DMS79 (cell line): ENCODE measurements around the gene IL17C.
A peak's percentile ranks its signal among the peaks of the same experiment; 100 is the strongest.

ENCODE experiments used
- DNase-seq: peaks from one replicate; lab custom pipeline; 2025; lab: John Stamatoyannopoulos, UW

IL17C gene

DNA sequence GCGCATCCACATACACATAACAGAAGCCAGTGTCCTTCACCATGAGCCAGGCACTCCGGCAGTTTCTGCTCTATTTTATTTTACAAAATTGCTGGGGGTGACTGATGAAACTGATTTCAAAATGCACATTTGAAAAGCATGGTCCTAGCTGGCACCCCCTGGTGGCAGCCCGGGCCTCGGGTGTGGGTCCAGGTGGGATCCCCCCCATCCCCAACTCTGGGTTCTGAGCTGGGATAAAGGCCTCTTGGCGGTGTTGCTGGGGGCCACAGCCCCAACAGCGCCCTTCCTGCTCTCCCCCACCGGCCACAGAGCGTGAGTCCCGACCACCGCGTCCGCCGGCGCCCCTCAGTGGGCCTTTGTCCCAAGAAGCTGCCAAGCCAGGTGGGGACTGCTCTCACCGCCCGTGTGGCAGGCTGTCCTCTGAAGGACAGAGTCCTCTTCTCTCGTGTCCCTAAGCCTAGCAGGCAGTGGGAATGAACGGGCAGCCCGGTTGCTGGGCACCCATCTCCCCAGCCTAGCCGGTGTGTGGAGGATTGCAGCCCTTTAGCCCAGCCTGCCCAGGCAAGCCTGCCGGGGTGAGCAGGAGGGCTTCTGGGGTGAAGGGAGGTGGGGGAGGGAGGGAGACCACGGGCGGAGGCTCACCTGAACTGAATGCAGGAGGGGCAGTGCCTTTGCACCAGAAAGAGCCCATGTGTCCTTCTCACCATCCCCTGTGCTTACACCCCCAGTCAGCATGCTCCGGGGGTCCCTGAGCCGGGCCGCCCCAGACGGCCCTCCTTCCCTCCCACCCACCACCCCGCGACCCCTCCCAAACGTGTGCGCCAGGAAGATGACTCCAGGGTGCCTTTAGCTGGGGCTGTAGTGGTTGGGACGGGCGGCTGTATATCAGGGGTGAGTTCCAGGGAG is 47.0 kb downstream of the IL17C start:
- no peak for DNase-seq

DNA sequence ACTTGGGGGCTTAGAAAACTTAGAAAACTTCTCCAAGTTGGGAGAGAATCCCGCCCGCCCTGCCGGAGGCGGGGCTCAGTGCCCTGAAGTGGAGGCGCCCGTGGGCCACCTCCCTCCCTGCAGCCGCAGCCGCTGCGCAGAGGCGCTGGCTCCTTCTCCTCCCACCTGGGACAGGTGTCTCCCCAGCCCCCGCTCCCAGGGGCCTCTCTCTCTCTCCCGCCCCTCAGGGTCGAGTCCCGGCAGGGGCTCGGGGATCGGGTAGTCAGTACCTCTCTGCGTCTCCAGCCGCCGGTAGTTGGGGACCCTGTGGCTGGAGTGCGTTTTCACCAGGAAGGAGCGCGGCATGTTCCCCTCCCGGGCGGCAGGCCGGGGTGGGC is 47.7 kb downstream of the IL17C start:
- DNase-seq = peak; percentile 22

DNA sequence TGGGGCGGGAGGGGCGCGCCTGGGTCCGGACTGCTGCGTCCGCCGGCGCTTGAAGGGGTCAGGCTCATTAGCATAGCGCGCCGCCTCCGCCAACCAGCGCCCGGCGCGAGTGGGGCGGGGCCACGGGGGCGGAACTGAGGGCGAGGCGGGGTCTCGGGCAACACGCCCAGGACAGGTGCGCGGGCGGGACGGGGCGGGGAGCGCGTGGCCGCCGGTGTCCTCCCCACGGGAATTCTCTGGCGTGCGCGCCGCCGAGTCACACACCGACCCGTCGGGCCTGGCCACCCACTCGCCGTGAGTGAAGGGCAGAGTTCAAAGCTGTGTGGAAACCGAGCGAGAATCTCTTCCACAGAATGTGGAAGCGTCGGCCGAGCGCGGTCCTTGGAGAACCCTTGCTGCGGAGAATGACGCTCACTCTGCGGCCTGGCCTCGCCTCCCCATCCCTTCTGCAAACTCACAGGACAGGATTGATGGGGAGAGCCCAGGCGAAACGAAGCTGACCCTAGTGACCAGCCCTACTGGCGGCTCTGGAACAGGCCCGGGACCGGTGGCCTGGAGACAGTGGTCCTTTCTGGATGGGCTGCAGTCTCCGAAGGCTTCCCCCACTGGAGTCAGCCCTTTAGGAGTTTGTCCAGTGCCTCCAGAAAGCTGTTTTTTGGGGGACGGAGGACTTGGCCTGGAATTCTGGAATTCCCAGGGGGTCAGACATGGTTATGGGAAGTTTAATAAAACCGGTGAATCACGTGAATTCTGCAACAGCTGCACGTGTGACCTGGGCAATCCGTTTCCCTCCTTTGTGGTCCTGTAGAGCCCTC is 48.3 kb downstream of the IL17C start, which contains the start of gene SNAI3:
TSS of gene SNAI3 (minus strand) at position 69 of the 815 bp plus-strand sequence. CDS start 101 bp downstream, outside the sequence.
- DNase-seq = no peak

DNA sequence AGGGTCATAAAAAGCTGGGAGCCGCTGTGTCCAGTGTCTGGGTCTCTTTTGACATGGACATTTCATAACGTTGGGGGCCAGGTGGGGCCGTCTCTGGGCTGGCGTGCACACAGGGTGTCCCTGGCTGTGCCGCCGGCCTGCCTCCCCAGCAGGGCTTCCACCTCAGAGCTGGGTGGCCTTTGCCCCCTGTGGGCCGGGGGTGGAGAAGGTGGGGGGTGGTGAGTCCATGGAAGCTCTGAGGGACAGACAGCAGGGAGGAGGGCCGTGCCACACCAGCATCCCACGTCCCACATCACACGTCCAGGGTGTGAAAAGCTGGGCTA is 48.8 kb downstream of the IL17C start:
- no peak for DNase-seq

DNA sequence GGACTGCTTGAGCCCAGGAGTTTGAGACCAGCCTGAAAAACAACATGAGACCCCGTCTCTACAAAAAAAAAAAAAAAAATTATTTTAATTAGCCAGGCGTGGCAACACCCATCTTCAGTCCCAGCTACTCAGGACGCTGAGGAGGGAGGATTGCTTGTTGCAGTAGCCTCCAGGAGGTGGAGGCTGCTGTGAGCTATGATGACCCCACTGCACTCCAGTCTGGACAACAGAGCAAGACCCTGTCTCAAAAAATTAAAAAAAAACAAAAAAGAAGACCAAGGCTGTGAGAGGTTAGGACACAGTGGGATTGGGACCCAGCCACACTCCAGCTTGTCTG is 49.3 kb downstream of the IL17C start:
- no peak for DNase-seq

DNA sequence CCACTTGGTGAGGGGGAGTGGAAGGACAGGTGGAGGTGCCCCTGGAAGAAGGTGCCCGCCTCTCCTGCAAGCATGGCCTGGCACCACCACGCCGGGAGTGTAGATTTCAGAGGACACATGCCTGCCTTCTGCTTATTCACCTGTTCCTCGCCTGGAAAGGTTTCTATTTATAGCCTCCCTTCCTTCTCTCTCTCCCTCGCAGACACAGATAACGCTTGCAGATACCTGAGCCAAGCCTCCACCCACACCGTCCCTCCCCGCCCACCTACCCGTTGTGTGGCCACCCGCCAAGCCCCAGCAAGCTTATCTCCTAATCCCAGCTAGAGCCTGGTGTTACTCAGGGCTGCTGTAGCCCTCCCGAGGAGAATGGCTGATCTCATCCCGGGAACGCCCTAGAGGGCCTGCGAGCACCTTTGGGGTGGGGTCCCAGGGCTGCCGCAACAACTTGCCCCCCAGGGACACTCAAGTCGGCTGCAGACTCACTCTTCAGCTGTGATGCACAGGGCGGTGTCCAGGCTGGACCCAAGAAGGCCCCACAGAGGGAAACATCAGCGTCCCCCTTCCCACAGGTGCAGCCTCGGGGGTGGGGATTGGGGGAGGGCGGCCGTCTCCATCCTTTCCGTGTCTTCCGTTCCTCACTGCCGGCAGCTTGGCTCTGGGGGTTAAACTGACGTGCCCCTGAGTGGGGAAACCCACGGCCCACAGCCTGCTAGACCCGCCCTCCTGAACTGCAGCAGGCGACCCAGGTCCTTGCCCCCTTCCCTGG is 49.8 kb downstream of the IL17C start:
- no peak for DNase-seq
